GM18498 (cell line): ENCODE data around the gene NDRG4.

ENCODE experiments used
- ATAC-seq: cut with Tn5 transposase; IDR thresholded peaks from one replicate; pipeline ENCODE4 v1.9.1; 2021; ENCODE audit warnings: mild to moderate bottlenecking, moderate library complexity; ENCODE audit not compliant: unreplicated experiment

Gene NDRG4

GRCh38 chr16:58537124-58537906 lies 37.4 kb downstream of the NDRG4 start:
- ATAC-seq, result no peak

- no peak for ATAC-seq
These were observed 41.8 kb downstream of the NDRG4 start for GRCh38 chr16:58541711-58542110.

- no peak for ATAC-seq
These were observed 42.3 kb downstream of the NDRG4 start for GRCh38 chr16:58542291-58542690.

- no peak for ATAC-seq
These were observed 43.7 kb downstream of the NDRG4 start for GRCh38 chr16:58543685-58544084.

GRCh38 chr16:58548378-58548777 lies 48.4 kb downstream of the NDRG4 start:
- no peak for ATAC-seq

GRCh38 chr16:58551496-58551895 lies 51.6 kb downstream of the NDRG4 start:
- no peak for ATAC-seq

GRCh38 chr16:58556678-58557077 lies 56.7 kb downstream of the NDRG4 start:
- no peak for ATAC-seq
